ENCODE results near the gene ZNF350. TPM values are rescaled to one million over a fixed set of nuclear protein-coding genes. Genes with fewer than 3 reads are reported as not detected.

ZNF350 gene
- polyA plus RNA-seq, 1 donor: 7.0 TPM

Other genes with a start within 250 kb of the ZNF350 start
- gene FPR1, start 235.0 kb downstream of the ZNF350 start, polyA plus RNA-seq (ENCODE audit: insufficient read length): 1.1 TPM
- 0.19 TPM for gene FPR2, start 225.7 kb downstream of the ZNF350 start, polyA plus RNA-seq (ENCODE audit: insufficient read length)
- 0.16 TPM for gene FPR3, start 191.7 kb downstream of the ZNF350 start, polyA plus RNA-seq (ENCODE audit: insufficient read length)
- 21.9 TPM for gene ZNF577, start 98.9 kb downstream of the ZNF350 start, polyA plus RNA-seq (ENCODE audit: insufficient read length)
- 11.1 TPM for gene ZNF649, start 81.8 kb downstream of the ZNF350 start, polyA plus RNA-seq (ENCODE audit: insufficient read length)
- gene ZNF613, start 59.4 kb downstream of the ZNF350 start, polyA plus RNA-seq (ENCODE audit: insufficient read length): 6.1 TPM
- 9.9 TPM for gene ZNF615, start 21.4 kb upstream of the ZNF350 start, polyA plus RNA-seq (ENCODE audit: insufficient read length)
- 7.8 TPM for gene ZNF614, start 41.5 kb upstream of the ZNF350 start, polyA plus RNA-seq (ENCODE audit: insufficient read length)
- gene ZNF432, start 62.0 kb upstream of the ZNF350 start, polyA plus RNA-seq (ENCODE audit: insufficient read length): 11.3 TPM
- 11.0 TPM for gene ZNF841, start 108.9 kb upstream of the ZNF350 start, polyA plus RNA-seq (ENCODE audit: insufficient read length)
- 9.1 TPM for gene ZNF616, start 153.1 kb upstream of the ZNF350 start, polyA plus RNA-seq (ENCODE audit: insufficient read length)
- gene ZNF836, start 184.8 kb upstream of the ZNF350 start, polyA plus RNA-seq (ENCODE audit: insufficient read length): 8.2 TPM
- 293 TPM for gene PPP2R1A, start 203.2 kb upstream of the ZNF350 start, polyA plus RNA-seq (ENCODE audit: insufficient read length)

All from forelimb muscle (tissue), 1 donor.